GM10266 (cell line): ENCODE data around the gene TBC1D22A.

Source experiments
- DNase-seq: peaks from one replicate; pipeline ENCODE4 v3.0.0; 2012; ENCODE audit errors: extremely low spot score
- TF ChIP-seq, protein P1 (sequence below): IDR thresholded peaks from 2 replicates; pipeline ENCODE4 v1.5.1; 2012; ENCODE audit warnings: mild to moderate bottlenecking, low read depth; ENCODE audit not compliant: control insufficient read depth, insufficient read depth; ENCODE audit errors: missing control alignments

TBC1D22A gene, protein sequence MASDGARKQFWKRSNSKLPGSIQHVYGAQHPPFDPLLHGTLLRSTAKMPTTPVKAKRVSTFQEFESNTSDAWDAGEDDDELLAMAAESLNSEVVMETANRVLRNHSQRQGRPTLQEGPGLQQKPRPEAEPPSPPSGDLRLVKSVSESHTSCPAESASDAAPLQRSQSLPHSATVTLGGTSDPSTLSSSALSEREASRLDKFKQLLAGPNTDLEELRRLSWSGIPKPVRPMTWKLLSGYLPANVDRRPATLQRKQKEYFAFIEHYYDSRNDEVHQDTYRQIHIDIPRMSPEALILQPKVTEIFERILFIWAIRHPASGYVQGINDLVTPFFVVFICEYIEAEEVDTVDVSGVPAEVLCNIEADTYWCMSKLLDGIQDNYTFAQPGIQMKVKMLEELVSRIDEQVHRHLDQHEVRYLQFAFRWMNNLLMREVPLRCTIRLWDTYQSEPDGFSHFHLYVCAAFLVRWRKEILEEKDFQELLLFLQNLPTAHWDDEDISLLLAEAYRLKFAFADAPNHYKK

DNA sequence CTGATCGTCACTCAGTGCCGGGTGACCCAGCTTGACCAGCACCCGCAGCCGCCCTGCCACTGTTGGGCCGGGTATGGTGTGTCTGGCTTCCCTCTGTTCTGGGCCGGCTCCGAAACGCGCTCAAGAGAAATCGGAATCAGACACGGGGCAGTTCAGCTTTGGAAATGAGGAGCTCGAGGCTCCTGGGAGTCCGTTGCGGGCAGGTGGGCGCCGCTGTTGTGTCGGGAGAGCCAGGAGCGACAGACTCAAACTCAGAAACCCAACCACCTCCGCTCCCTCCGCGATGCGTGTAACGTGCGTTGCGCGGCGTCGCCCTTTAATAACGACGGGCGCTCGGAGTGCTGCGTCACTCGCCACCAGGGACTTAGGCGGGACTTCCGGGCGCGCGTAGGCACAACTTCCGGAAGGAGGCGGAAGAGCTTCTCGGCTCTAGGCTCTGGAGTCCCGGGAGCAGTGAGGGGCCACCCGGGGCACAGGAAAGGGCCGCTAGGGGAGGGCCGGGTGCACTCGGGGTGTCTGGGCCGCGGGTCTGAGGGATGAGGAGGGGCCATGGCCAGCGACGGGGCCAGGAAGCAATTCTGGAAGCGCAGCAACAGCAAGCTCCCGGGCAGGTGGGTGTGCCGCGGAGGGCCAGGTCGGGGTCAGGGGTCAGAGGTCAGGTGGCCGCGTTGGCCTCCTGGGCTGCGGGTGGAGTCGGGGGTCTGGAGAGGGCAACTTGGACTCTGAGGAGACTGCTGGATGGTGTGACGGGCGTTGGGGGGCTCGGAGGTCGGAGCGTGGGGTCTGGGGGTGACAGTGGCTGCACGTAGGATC, at the start of gene TBC1D22A:
Gene TBC1D22A (plus strand): TSS at position 413 of the 813 bp plus-strand sequence. CDS start 137 bp downstream, at position 550.
- DNase-seq = peak; percentile 90
- TF ChIP-seq, protein P1, sequence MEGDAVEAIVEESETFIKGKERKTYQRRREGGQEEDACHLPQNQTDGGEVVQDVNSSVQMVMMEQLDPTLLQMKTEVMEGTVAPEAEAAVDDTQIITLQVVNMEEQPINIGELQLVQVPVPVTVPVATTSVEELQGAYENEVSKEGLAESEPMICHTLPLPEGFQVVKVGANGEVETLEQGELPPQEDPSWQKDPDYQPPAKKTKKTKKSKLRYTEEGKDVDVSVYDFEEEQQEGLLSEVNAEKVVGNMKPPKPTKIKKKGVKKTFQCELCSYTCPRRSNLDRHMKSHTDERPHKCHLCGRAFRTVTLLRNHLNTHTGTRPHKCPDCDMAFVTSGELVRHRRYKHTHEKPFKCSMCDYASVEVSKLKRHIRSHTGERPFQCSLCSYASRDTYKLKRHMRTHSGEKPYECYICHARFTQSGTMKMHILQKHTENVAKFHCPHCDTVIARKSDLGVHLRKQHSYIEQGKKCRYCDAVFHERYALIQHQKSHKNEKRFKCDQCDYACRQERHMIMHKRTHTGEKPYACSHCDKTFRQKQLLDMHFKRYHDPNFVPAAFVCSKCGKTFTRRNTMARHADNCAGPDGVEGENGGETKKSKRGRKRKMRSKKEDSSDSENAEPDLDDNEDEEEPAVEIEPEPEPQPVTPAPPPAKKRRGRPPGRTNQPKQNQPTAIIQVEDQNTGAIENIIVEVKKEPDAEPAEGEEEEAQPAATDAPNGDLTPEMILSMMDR = no peak

DNA sequence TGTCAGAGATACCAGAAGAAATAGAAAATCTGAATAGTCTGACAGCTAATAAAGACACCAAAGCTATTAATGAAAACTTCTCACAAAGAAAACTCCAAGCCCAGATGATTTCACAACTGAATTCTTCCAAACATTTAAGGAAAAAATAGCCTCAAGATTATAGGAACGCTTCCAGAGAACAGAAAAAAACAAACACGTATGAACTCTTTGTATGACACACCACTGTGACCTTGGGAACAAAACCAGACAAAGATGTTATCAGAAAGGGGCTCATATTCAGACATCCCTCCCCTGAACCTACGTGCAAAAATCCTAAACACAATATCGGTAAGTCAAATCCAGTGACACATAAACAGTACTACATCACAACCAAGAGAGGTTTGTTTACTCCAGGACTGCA, 47.9 kb upstream of the TBC1D22A start:
- TF ChIP-seq, protein P1 = no peak
- no peak for DNase-seq

DNA sequence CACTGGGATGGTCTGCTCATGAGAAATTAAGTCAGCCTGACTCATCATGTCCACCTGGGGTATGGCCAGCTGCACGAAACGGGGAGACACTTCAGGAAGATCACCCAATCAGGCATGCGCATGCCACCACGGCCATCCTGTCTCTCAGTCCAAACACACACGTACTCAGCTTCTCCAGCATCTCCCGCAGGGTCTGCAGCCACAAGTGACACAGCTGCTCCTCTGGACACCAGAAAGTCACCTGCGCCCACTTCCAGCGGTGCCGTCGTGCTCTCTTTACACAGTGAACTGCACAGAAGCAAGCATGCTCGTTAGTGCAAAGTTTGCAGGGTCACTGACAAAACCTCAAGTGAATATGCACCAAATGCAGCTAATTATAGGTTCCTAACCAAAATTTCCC, 42.5 kb upstream of the TBC1D22A start:
- no peak for DNase-seq
- TF ChIP-seq, protein P1 = no peak

DNA sequence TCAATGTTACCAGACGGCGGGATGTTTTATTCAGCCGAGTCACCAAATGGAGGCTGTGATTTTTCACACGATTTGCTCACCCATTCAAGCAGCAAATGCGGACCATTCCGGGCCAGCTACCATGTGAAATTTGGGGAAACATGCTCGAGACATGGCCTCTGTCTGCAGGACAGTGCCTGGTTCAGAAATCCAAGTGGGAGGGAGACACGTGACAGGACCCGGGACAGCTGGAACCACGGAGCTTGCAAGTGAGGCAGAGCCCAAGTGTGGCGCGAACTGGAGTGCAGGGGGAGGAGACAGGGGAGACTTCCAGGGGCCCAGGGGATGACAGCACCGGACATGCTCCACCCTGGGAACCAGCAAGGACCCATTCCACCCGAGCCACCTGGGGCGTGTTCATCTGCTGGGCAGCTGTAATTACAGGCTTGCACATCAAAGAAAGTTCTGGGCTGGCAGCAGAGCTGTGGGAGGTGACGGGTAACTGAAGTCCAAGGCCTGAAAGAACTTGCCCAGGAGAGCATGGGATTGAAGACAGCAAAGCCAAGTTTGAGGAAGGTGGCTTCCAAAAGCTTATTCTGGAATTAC, 40.9 kb upstream of the TBC1D22A start:
- TF ChIP-seq, protein P1 = no peak
- DNase-seq = no peak

DNA sequence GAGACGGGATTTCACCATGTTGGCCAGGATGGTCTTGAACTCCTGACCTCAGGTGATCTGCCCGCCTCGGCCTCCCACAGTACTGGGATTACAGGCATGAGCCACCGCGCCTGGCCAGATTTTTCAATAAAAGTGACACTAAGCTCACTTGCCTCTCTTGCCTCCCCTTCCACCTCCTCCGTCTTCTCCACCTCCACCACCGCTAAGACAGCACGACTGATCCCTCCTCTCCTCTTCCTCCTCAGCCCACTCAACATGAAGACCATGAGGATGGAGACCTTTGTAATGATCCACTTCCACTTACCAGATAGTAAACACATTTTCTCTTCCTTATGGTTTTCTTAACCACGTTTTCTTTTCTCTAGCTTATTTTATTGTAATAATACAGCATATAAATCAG, 38.6 kb upstream of the TBC1D22A start:
- DNase-seq = no peak
- TF ChIP-seq, protein P1 = no peak

DNA sequence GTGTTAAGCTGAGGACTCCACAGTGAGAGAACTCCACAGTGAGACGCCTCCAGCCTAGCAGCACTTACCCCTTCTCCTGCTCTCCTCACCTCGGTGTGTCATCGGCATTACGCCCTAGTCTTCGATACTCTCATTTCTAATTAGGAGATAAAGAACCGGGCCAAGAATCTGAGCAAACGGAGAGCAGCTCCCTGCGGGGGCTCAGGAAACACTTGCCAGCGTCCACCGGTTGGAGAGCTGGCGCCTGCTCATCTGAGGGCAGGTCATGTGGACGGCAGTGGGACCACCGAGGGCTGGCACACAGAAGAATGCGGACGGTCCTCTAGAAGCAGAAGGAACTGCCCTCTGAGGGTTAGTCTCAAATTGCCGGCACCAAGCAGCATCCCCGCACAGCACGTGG, 37.4 kb upstream of the TBC1D22A start:
- TF ChIP-seq, protein P1 = no peak
- no peak for DNase-seq
